Natural killer cell (primary cell): Measurements from ENCODE around the gene PRSS33. TPM values are rescaled to one million over a fixed set of nuclear protein-coding genes. Genes with fewer than 3 reads are reported as not detected.

Source experiments
- ATAC-seq, 3 donors: fragments of 150-1000 bp in 2 of 3; fragments of 200-7000 bp in 1 of 3; cut with Tn5 transposase; 1 replicate in 1 of 3; 2 replicates in 2 of 3; pipeline ENCODE4 v1.10.0; 2021; ENCODE audit warnings: mild to moderate bottlenecking in 2 of 3, moderate library complexity in 2 of 3
- DNase-seq, 2 donors: peaks; one replicate each; pipeline versions ENCODE4 v3.0.0 to v3.0.0-alpha.2; 2013 to 2021; ENCODE audit warnings: mixed read lengths in 1 of 2
- H3K27ac ChIP-seq: one replicate; pipeline ENCODE4 v1.5.1; 2013; ENCODE audit warnings: mild to moderate bottlenecking, low read length
- H3K27me3 ChIP-seq: one replicate; pipeline ENCODE4 v1.6.1; 2013; ENCODE audit warnings: low read length; ENCODE audit not compliant: control insufficient read depth, insufficient read depth
- H3K36me3 ChIP-seq: one replicate; pipeline ENCODE4 v1.6.1; 2013; ENCODE audit warnings: low read length; ENCODE audit not compliant: control insufficient read depth, insufficient read depth
- H3K4me1 ChIP-seq: one replicate; pipeline ENCODE4 v1.6.1; 2013; ENCODE audit warnings: low read length; ENCODE audit not compliant: control insufficient read depth, insufficient read depth
- H3K4me3 ChIP-seq: one replicate; pipeline ENCODE4 v1.5.1; 2013; ENCODE audit warnings: low read length
- H3K9me3 ChIP-seq: one replicate; pipeline ENCODE4 v1.6.1; 2013; ENCODE audit warnings: low read length; ENCODE audit not compliant: control insufficient read depth, insufficient read depth
- H3K27ac Mint-ChIP-seq, 2 donors: one replicate each; pipeline ENCODE4 v1.8.0; 2022; ENCODE audit warnings: mild to moderate bottlenecking in 2 of 2, mixed read lengths in 2 of 2, moderate library complexity in 1 of 2
- H3K27me3 Mint-ChIP-seq, 2 donors: one replicate each; pipeline ENCODE4 v1.8.0; 2022; ENCODE audit warnings: low read depth in 2 of 2, mixed read lengths in 2 of 2
- H3K36me3 Mint-ChIP-seq: one replicate; pipeline ENCODE4 v1.8.0; 2022; ENCODE audit warnings: mixed read lengths
- H3K4me1 Mint-ChIP-seq, 2 donors: one replicate each; pipeline ENCODE4 v1.8.0; 2022; ENCODE audit warnings: mixed read lengths in 2 of 2
- H3K4me3 Mint-ChIP-seq: one replicate; pipeline ENCODE4 v1.8.0; 2022; ENCODE audit warnings: mild to moderate bottlenecking, moderate library complexity, mixed read lengths
- H3K9me3 Mint-ChIP-seq, 2 donors: one replicate each; pipeline ENCODE4 v1.8.0; 2022; ENCODE audit warnings: mixed read lengths in 2 of 2
- WGBS: methylation state at CpG from one replicate; pipeline ENCODE4 v1.1.7; 2013; ENCODE audit warnings: missing lambda C conversion rate; ENCODE audit not compliant: insufficient coverage; 5-methylcytosine and 5-hydroxymethylcytosine counted together
- intact Hi-C: fragments of 100-400 bp; cut with micrococcal nuclease; formaldehyde crosslinking; loops from one replicate; pipeline ENCODE4 v1.14.2; 2022
- total RNA-seq, 4 donors: library from RNA; stranded (reverse); fragments of 120-200 nt in 1 of 4; gene quantifications; one replicate each; pipeline versions ENCODE4 v1.2.3 to v1.2.4, GENCODE V29; 2013 to 2022
- TF ChIP-seq, protein P1 (sequence below): fragments of 200-600 bp; IDR thresholded peaks from one replicate; pipeline ENCODE4 v1.8.0; 2022; ENCODE audit warnings: antibody characterized with exemption

The PRSS33 gene
- total RNA-seq, 3 donors from 2014 or later (not counting 1 experiment from before 2014, with no cell fraction given), result 0.20 to 0.63 (median 0.54) TPM

DNA sequence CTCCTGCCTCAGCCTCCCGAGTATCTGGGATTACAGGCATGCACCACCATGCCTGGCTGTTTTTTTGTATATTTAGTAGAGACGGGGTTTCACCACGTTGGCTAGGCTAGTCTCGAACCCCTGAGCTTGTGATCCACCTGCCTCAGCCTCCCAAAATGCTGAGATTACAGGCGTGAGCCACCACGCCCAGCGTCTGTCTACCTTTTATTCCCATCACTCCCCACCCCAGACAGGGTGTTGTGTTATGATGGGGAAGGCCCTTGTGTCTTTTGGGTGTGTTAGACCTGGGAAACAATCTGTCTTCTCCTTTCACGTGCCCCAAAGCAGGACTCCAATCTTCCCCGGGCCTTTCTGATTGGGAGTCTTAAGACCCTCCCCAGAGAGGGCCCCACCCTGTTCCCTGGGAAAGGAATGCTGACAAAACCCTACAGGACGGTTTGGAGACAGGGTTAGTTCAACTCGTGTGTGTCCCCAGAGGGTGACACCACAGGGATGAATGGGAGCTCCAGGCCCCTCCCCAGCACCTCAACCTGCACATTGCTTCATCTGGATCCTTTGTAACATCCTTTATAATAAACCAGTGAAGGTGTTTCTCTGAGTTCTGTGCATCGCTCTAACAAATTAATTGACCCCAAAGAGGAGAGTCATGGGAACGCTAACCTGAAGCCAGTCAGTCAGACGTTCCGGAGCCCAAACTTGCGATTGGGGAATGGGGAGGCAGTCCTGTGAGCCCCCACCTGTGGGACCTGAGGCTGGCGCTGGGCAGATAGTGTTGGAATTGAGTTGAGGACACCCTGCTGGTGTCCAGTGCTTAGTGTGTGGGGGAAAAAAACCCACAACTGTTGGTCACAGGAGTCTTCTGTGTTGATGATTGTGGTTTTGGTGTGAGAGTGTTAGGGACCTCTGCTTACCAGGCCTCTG is 7.1 kb downstream of the PRSS33 start:
- no peak for ATAC-seq
- Mint-ChIP-seq H3K9me3 (no peaks in the 10 kb centered on the region), H3K4me3 (peak overlapping the region; percentile 52), H3K27me3 (peaks cover 0 to 3% of the 10 kb centered on the region in 2 donors), H3K36me3 (no peaks in the 10 kb centered on the region), H3K27ac (peak overlapping the region; percentile 45 to 64), H3K4me1 (peaks cover 19 to 35% of the 10 kb centered on the region in 2 donors)
- 91% methylated on average over 15 of the region's 17 CpGs for WGBS
- no peak for DNase-seq
- H3K27ac ChIP-seq, result no peak overlapping the region
- no peak overlapping the region for H3K4me3 ChIP-seq
- H3K4me1 ChIP-seq, result peaks cover 56% of the 10 kb centered on the region
- H3K9me3 ChIP-seq, result no peaks in the 10 kb centered on the region
- no peaks in the 10 kb centered on the region for H3K36me3 ChIP-seq
- intact Hi-C loops, result loop anchor here (2.0 kb wide), 2 partner anchors 21 to 89 kb away; no protein-coding TSS in a partner anchor
- TF ChIP-seq, protein P1, sequence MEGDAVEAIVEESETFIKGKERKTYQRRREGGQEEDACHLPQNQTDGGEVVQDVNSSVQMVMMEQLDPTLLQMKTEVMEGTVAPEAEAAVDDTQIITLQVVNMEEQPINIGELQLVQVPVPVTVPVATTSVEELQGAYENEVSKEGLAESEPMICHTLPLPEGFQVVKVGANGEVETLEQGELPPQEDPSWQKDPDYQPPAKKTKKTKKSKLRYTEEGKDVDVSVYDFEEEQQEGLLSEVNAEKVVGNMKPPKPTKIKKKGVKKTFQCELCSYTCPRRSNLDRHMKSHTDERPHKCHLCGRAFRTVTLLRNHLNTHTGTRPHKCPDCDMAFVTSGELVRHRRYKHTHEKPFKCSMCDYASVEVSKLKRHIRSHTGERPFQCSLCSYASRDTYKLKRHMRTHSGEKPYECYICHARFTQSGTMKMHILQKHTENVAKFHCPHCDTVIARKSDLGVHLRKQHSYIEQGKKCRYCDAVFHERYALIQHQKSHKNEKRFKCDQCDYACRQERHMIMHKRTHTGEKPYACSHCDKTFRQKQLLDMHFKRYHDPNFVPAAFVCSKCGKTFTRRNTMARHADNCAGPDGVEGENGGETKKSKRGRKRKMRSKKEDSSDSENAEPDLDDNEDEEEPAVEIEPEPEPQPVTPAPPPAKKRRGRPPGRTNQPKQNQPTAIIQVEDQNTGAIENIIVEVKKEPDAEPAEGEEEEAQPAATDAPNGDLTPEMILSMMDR, result no peak
- no peaks in the 10 kb centered on the region for H3K27me3 ChIP-seq

DNA sequence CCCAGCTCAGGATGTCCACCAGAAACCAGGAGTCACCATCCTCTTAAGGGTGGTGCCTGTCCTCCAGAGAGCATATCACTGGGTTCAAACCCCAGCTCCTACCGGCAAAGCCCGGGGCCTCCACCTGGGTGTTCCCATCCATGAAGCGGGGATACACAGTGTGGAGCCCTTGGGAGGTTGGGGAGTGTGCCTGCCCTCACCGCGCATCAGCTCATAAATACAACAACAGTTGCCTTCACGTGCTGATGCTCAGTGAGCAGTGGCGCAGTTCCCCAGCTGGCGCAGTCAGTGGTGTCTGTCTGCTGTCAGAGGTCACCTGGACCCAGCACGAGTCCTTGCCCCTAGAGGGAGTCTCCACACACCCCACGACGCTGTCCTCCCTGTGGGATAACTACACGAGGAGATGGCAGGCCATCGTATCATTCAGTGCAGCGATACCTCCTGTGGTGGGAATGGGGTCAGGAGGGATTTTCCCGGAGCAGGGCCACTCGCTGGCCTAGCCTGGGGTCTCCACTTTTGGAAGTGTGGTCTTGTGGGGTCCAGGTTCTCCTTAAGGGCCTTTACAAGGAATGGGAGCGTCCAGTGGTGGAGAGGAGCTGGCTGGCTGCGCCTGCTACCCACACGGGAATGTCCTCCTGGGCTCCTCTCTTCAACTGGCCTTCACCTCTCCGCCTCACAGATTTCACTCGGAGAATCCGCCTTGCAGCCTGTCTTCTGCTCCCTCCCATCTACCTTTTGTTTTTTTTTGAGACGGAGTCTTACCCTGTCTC is 8.0 kb downstream of the PRSS33 start:
- Histone ChIP-seq H3K4me1 (peaks cover 49% of the 10 kb centered on the region), H3K4me3 (no peak overlapping the region), H3K27ac (peak overlapping the region; percentile 95), H3K27me3 (no peaks in the 10 kb centered on the region), H3K36me3 (peaks cover 7% of the 10 kb centered on the region), H3K9me3 (no peaks in the 10 kb centered on the region)
- ATAC-seq, result no peak
- TF ChIP-seq, protein P1, result no peak
- peak overlapping the region; percentile 93 to 95 for H3K27ac Mint-ChIP-seq
- no peaks in the 10 kb centered on the region for H3K27me3 Mint-ChIP-seq
- H3K4me3 Mint-ChIP-seq, result peak overlapping the region; percentile 52
- peaks cover 19 to 32% of the 10 kb centered on the region in 2 donors for H3K4me1 Mint-ChIP-seq
- 96% methylated on average over 23 of the region's 23 CpGs for WGBS
- H3K36me3 Mint-ChIP-seq, result no peaks in the 10 kb centered on the region
- no peak for DNase-seq
- H3K9me3 Mint-ChIP-seq, result no peaks in the 10 kb centered on the region
- intact Hi-C loops, result loop anchor here (2.0 kb wide), 1 partner anchor 89 kb away; no protein-coding TSS in a partner anchor

GRCh38 chr16:2778630-2778958 is 8.8 kb downstream of the PRSS33 start:
- H3K27me3 Mint-ChIP-seq, result no peaks in the 10 kb centered on the region
- H3K27ac ChIP-seq, result peak overlapping the region; percentile 95
- 90% methylated on average over 12 of the region's 12 CpGs for WGBS
- H3K4me1 Mint-ChIP-seq, result peaks cover 19 to 32% of the 10 kb centered on the region in 2 donors
- no peaks in the 10 kb centered on the region for H3K9me3 Mint-ChIP-seq
- H3K36me3 ChIP-seq, result peaks cover 12% of the 10 kb centered on the region
- peak overlapping the region; percentile 90 for H3K4me3 Mint-ChIP-seq
- ATAC-seq (no peak), DNase-seq (no peak)
- peak overlapping the region; percentile 93 to 95 for H3K27ac Mint-ChIP-seq
- intact Hi-C loops, result loop anchor here (2.0 kb wide), 1 partner anchor 90 kb away; no protein-coding TSS in a partner anchor
- H3K4me1 ChIP-seq, result peaks cover 49% of the 10 kb centered on the region
- H3K36me3 Mint-ChIP-seq, result no peaks in the 10 kb centered on the region
- no peaks in the 10 kb centered on the region for H3K9me3 ChIP-seq
- TF ChIP-seq, protein P1, result no peak
- peak overlapping the region; percentile 95 for H3K4me3 ChIP-seq
- H3K27me3 ChIP-seq, result no peaks in the 10 kb centered on the region
